Umbilical cord (tissue), 2 donors: Measurements from ENCODE around the gene IL31. TPM values are rescaled to one million over a fixed set of nuclear protein-coding genes. Genes with fewer than 3 reads are reported as not detected.
A peak's percentile ranks its signal among the peaks of the same experiment; 100 is the strongest.
"Not testable (repeated sequence)": the region's sequence is repeated elsewhere in the genome, so short reads cannot be mapped to it uniquely, and the experiment has no call there.

Experiments used
- DNase-seq: peaks from one replicate; pipeline ENCODE4 v3.0.0-alpha.2; 2015; ENCODE audit warnings: low spot score
- total RNA-seq: library from RNA; depleted of rRNA; stranded (reverse); fragments of >200 nt; gene quantifications from one replicate; pipeline ENCODE4 v1.2.3, GENCODE V29; 2014; ENCODE audit warnings: low replicate concordance; ENCODE audit not compliant: insufficient read depth

IL31 gene
- total RNA-seq, 1 donor from 2014 or later, result not detected

GRCh38 chr12:122192441-122192840 lies 18.4 kb upstream of the IL31 start:
- DNase-seq, result no peak

GRCh38 chr12:122190842-122191668 lies 17.0 kb upstream of the IL31 start:
- DNase-seq, result no peak

DNA sequence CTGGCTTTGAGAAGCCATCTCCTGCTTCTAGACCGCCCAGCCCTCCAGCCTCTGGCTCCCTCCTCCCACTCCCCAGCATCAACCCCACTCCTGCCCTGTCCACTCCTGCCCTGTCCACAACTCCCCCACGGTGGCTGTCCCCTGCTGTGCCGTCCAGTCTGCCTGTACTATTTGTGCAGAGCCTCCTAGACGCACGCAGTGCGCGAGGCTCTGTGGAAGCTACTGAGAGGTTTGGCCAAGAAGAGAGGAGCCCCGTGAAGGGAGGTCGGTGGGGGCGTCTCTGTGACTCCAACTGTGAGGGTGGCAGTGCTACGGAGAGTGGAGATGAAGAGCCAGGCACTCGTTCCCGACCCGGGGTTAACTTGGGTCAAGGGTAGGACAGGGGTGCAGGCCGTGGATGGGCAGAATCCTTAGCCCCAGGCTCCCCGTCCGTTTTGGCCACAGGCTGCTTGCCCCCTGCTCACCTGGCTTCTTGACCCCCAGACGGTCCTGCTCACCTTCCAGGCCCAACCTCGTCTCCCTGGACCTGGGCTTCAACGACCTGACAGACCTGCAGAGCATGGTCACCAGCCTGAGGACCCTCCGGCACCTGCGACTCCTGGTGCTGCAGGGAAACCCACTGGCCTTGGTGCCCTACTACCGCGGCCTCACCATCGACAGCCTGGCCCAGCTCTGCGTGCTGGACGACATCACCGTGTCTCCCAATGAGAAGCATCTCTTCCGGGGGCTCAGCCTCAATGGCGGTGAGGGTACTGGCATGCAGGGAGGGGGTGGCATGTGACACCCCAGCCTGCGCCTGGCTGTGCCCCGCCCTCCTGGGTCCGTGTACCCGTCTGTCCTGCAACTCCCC lies 15.8 kb upstream of the IL31 start:
- no peak for DNase-seq

- DNase-seq, result no peak
These were observed 13.4 kb upstream of the IL31 start for GRCh38 chr12:122187466-122187865.

DNA sequence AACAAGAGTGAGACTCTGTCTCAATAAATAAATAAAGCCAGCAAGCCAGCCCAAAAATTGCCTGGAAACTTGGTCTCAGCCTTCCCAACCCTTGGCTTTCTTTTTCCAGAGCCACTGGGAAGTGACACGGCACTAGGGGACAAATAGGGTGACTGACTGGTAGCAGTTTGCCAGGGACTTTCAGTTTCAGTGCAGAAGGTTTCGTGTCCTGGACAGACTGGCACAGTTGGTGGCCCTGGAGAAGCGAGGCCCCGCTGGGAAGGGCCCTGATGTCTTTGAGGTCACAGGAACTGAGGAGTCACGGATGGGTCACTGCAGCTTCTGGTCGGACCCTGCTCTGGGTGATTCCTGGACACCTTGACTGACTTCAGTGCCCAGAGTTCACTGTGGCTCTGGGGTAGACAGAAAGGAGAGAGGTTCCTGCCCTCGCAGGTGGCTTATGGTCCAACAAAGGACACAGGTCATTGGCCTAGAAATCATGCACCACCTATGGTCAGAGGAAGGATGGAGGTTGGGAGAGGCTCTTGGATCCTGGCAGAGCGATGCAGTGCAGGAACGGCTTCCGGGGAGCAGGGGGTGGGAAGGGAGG lies 11.6 kb upstream of the IL31 start:
- DNase-seq, result no peak

- DNase-seq, result no peak
These were observed 11.1 kb upstream of the IL31 start for GRCh38 chr12:122185079-122185478.

GRCh38 chr12:122184517-122184916 lies 10.5 kb upstream of the IL31 start:
- DNase-seq, result no peak

- no peak for DNase-seq
These were observed 9.5 kb upstream of the IL31 start for GRCh38 chr12:122183588-122183940.

DNA sequence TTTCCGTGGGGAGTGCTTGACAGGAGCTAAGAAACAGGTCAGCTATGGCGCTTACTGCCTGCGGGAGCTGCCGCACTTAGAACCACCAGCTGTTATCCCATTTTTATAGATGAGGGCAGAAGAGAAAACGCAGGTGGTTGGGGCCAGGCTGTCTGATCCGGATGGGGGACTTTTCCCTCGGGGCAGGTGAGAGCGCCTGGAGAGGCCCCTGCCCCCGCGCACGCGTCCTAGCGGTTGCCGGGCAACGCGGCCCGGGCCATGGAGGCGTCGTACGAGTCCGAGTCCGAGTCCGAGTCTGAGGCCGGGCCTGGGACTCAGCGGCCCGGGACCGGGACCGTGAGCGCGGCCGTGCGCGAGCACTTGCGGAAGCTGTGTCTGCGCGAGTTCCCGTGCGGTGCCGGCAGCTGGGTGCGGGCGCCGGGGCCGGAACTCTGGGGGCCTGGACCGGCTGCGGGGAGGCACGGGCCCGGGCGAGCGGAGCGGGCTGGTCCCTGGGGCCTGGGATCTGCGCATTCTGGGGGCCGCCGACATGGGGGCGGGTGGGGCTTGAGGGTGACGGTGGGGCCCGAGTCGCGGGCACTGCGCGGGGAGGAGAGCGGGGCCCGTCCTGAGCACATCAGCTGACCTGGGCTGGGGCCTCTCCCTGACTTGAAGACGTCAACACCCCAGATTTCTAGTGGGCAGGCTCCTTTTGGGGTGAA lies 9.0 kb upstream of the IL31 start, which contains the start of gene LRRC43:
LRRC43 (plus strand) TSS at position 237 of the 701 bp plus-strand sequence; CDS start at position 259, 22 bp downstream.
- peak; percentile 22 for DNase-seq

- DNase-seq, result not testable (repeated sequence)
These were observed 2.5 kb upstream of the IL31 start for GRCh38 chr12:122176473-122176872.

DNA sequence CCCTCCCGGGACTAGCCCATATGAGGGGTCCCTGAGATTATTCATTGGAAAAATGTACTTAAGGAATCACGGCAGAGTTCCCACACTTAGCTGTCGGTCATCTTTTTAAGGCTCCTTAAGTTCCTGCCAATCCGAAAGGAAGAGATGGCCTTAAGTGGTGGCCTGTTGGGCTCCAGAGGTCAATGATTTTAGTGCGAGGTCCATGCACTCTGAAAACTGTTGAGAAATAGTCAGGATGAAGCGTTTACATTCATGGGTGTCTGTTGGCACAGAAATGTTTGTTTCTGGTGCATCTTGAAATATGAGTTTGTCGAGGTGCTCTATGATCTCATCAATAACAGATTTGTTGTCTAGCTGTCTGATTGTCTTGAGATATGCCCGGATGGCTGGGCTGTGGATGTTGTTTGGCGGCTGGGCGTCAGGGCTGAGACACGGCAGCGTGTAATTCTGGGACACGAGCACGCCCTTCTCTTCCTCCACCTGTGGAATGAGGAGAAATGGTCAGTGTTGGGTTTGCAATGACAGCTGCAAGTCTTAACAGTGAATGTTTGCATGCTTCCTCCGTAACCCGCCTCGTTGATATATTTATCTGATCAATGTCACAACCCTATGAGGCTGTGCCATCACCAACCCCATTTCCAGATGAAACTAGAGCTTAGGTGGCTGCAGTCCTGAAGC lies 1.6 kb downstream of the IL31 start:
- DNase-seq, result peak; percentile 14

DNA sequence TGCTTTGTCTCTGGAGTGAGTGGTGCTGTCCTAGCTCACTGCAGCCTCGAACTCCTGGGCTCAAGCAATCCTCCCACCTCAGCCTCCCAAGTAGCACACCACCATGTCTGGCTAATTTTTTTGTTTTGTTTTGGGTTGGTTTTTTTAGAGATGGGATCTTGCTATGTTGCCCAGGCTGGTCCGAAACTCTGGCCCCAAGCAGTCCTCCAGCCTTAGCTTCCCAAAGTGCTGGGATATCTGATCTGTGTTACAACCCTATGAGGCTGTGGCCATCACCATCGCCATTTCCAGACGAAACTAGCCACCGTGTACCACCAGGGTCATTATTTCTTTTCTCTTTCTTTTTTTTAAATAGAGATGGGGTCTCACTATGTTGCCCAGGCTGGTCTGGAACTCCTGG lies 2.6 kb downstream of the IL31 start:
- no peak for DNase-seq

- no peak for DNase-seq
These were observed 5.5 kb downstream of the IL31 start for GRCh38 chr12:122168492-122168891.

DNA sequence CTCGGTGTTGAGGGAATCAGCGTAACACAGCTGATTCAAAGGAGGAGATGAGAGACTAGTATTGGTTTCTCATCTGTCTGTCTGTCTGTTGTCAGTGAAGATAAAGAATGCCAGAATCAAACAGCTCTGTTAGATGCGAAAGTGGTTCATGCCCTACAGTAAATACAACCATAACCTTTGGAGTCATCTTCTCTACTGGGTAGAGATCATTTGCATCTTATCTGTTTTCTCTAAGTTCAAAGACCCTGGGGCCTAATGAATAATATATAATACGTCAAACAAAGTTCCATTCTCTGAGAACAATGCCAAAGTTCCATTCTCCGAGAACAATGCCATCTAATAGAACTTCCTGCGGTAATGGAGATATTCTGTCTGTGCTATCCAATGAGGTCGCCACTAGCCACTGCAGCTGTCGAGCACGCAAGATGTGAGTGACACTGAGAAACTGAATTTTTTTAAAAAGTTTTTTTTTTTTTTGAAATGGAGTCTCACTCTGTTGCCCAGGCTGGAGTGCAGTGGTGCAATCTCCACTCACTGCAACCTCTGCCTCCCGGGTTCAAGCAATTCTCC lies 6.6 kb downstream of the IL31 start:
- DNase-seq, result no peak

DNA sequence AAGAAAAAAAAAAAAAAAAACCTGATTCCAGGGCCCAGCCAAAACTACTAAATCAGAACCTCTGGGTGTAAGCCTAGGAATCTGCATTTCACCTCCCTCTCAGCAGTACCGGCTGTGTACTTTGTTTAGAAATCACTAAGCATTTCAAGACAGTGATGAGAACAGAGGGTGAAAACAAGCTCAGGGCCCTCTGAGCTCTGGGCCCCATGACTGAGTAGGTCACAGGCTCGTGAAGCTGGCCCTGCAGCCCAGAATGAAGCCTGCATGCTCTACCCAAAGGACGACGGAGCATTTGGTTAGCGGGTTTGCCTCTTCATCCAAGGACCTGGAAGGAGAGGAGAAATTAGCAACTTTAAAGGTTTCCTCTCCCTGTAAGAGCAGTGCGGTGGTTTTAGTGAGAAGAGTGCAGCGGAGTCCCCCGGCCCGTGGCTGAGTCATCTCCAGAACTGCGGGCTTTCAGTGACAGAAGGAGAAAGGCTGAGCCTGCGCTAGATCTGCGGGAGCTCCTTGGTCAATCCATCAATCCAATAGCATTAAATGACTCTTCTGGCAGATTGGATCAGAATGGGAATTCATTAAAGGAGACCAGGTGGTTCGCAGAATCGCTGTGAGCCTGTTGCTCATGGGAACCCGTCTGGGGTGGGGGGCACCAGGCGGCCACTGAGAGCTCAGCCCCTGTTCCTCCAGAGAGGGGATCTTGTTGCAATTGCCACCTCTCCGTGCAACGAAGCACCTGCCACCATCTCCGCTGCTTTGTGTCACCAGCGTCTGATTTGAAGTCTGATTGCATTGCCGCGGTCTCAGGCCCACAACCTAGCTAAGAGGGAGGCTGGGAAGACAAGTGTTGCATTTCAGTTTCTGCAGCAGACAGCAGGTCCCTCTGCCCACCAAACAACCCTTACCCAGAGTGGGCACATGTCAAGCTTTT lies 7.3 kb downstream of the IL31 start:
- DNase-seq, result no peak

GRCh38 chr12:122162976-122163375 lies 11.0 kb downstream of the IL31 start:
- DNase-seq, result no peak

GRCh38 chr12:122161682-122162081 lies 12.3 kb downstream of the IL31 start:
- DNase-seq, result no peak

DNA sequence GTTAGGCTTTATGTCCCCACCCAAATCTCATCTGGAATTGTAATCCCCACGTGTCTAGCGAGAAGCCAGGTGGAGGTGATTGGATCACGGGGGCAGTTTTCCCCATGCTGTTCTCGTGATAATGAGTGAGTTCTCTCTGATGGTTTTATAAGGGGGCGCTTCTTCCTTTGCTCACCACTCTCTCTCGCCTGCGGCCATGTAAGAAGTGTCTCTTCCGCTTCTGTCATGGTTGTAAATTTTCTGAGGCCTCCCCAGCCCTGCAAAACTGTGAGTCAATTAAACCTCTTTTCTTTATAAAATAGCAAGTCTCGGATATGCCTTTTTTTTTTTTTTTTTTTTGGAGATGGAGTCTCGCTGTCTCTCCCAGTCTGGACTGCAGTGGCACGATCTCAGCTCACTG lies 13.3 kb downstream of the IL31 start:
- DNase-seq, result no peak

GRCh38 chr12:122159882-122160281 lies 14.1 kb downstream of the IL31 start:
- no peak for DNase-seq
